Stimulated activated effector memory CD8-positive, alpha-beta T cell treated with anti-CD3 and anti-CD28 coated beads, Interleukin-12 subunit alpha, Interleukin-12 subunit beta, amount 100 ng/mL, for 72 hours (primary cell): ENCODE data around the gene PTPN11.
A peak's percentile ranks its signal among the peaks of the same experiment; 100 is the strongest.
"Not testable (repeated sequence)": the region's sequence is repeated elsewhere in the genome, so short reads cannot be mapped to it uniquely, and the experiment has no call there.

Experiments used
- ATAC-seq: fragments of 150-1000 bp; cut with Tn5 transposase; 2 replicates; pipeline ENCODE4 v1.10.0; 2021
- DNase-seq, 2 donors: peaks; one replicate each; pipeline ENCODE4 v3.0.0; 2021 to 2022; ENCODE audit warnings: low spot score in 2 of 2
- H3K27ac Mint-ChIP-seq: one replicate; pipeline ENCODE4 v1.8.0; 2022; ENCODE audit warnings: mild to moderate bottlenecking, mixed read lengths
- H3K36me3 Mint-ChIP-seq: one replicate; pipeline ENCODE4 v1.8.0; 2022; ENCODE audit warnings: mild to moderate bottlenecking, mixed read lengths
- H3K4me1 Mint-ChIP-seq: one replicate; pipeline ENCODE4 v1.8.0; 2022; ENCODE audit warnings: mixed read lengths
- H3K4me3 Mint-ChIP-seq: one replicate; pipeline ENCODE4 v1.8.0; 2022; ENCODE audit warnings: mild to moderate bottlenecking, mixed read lengths
- H3K9me3 Mint-ChIP-seq: one replicate; pipeline ENCODE4 v1.8.0; 2022; ENCODE audit warnings: mixed read lengths

PTPN11 gene

DNA sequence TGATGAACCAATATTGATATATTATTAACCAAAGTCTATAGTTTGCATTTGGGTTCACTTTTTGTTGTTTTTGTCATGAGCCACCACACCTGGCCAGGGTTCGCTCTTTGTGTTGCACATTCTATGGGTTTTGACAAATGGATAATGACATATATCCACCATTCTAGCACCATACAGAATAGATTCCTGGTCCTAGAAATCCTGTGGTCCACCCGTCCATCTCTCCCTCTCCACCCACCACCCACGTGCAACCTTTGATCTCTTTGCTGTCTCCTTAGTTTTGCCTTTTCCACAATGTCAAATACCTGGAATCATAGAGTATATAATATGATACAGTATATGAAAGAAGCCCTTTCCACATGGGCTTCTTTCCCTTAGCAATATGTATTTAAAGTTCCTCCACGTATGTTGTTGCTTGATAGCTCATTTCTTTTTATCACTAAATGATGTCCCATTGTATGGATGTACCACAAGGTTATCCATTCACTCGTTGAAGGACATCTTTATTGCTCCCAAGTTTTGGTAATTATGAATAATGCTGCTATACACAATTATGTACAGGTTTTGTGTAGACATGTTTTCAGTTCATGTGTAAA lies 16.7 kb upstream of the PTPN11 start:
- ATAC-seq (no peak), DNase-seq (no peak)
- H3K4me3 Mint-ChIP-seq, result no peak overlapping the region
- peaks cover 7% of the 10 kb centered on the region for H3K4me1 Mint-ChIP-seq
- H3K36me3 Mint-ChIP-seq, result peaks cover 47% of the 10 kb centered on the region
- H3K27ac Mint-ChIP-seq, result no peak overlapping the region
- no peaks in the 10 kb centered on the region for H3K9me3 Mint-ChIP-seq

DNA sequence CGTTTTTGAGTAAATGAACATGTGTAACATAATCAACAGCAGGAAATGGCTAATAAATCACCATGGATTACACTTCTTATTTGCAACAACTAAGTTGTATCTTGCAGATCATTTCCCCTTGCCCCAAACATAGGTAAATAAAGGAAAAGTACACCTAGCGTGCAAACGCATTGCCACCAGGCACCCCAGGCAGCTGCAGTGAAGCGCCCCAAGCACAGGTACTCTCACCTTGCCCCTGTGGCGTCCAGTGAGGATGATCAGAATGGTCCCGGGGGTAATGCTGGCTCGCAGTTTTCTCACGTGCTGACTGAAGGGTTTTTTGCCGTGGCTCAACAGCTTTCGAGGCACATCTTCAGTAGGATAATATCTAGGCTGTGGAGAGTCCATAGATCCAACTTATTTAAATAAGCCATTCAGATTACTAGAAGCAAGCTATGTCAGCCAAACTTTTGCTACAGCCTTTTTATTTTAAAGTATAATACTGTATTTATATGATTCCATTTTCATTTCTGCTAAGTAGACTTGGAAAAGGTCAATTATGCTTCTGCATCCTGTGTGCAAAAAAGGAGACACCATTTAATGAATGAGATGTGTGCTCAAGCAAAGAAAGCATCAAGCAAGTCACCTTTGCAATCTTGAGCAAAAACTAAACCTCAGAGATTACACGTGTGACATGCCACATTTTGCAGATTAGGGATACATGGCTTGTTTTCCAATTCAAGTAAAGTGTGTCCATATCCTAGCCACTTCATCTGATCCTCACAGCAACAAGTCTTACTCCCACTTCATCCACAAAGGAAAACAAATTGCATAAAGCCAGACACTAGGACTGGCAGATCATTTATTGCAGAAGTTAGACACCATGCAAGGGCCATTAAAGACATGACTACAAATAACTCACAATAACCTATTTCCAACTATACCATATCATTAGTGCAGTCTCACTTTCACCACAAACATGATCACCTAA lies 11.9 kb upstream of the PTPN11 start:
- Mint-ChIP-seq H3K4me3 (peak overlapping the region; percentile 99), H3K27ac (peak overlapping the region; percentile 100), H3K4me1 (peaks cover 37% of the 10 kb centered on the region), H3K9me3 (no peaks in the 10 kb centered on the region), H3K36me3 (peaks cover 74% of the 10 kb centered on the region)
- no peak for DNase-seq
- no peak for ATAC-seq

DNA sequence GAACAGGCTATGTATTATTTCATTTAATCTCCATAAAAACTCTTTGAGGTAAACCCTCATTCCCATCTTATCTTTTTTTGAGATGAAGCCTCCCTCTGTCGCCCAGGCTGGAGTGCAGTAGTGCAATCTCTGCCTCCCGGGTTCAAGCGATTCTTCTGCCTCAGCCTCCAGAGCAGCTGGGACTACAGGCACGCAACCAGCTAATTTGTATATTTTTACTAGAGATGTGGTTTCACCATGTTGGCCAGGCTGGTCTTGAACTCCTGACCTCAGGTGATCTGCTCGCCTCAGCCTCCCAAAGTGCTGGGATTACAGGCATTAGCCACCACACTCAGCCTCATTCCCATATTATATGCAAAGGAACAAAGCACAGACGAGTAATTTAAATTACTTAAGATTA lies 11.1 kb upstream of the PTPN11 start:
- ATAC-seq, H3K9me3 Mint-ChIP-seq, DNase-seq: not testable (repeated sequence)
- Mint-ChIP-seq H3K27ac (peak overlapping the region; percentile 100), H3K36me3 (peaks cover 71% of the 10 kb centered on the region), H3K4me1 (peaks cover 37% of the 10 kb centered on the region), H3K4me3 (peak overlapping the region; percentile 99)

DNA sequence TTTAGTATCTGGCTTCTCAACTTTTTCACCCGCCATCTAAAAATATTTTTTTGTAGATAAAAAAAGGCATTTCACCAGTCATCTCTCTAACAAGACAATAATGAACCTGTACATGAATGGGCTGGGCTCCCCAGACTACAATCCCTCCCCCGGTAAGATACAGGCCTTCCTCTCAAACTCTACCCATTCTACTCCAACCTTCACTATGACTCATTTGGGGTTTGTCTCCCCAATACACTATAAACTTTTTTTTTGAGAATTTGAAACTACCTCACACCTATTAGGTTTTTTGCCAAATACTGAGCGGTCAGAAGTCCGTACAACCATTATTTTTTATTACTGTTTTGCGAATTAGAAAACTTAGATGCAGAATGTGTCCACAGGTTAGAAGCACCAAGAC lies 10.1 kb upstream of the PTPN11 start:
- Mint-ChIP-seq H3K9me3 (no peaks in the 10 kb centered on the region), H3K36me3 (peaks cover 61% of the 10 kb centered on the region), H3K4me3 (peak overlapping the region; percentile 99), H3K27ac (peak overlapping the region; percentile 100), H3K4me1 (peaks cover 37% of the 10 kb centered on the region)
- DNase-seq (no peak), ATAC-seq (peak; percentile 62)

DNA sequence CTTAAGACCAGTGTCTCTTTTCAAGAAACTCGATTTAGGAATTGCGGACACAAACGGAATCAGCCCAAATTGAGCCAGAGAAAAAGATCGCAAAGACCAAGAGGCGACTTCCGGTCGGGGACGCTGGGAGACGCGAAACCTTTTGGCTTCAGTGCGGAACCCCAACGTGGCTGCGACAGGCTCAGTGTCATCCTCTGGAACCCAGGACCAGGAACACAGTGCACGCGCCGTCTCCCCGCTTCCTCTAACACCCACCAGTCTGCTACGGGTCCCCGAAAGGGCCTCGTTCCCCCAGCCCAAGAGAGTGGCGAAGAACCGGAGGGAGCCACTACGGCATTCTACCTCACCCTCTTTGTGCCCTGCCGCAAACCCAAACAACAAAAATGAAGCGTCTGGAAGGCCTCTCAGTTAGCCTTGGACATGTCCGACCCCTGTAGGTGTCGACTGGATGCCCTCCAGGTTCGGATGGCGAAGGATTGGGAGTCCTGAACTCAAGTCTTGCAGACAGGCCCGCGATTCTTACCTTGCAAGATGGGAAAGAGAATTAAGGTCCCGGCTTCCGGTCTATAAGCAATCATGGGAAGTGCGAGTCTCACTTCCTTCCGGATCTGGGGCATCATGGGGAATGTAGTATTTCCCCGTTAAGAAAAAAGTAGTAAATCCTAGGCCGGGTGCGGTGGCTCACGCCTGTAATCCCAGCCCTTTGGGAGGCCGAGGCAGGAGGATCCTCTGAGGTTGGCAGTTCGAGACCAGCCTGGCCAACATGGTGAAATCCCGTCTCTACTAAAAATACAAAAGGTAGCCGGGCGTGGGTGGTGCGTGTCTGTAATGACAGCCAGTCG lies 9.5 kb upstream of the PTPN11 start, which contains the start of gene RPL6:
Gene RPL6 (minus strand): TSS at position 542 of the 842 bp plus-strand sequence. CDS start 949 bp downstream, outside the sequence.
- ATAC-seq (peak; percentile 94), DNase-seq (peak; percentile 56 to 89)
- Mint-ChIP-seq H3K36me3 (peaks cover 55% of the 10 kb centered on the region), H3K4me3 (peak within 1 kb of the TSS; percentile 99), H3K4me1 (peaks cover 37% of the 10 kb centered on the region), H3K9me3 (no peaks in the 10 kb centered on the region), H3K27ac (peak within 1 kb of the TSS; percentile 100)

DNA sequence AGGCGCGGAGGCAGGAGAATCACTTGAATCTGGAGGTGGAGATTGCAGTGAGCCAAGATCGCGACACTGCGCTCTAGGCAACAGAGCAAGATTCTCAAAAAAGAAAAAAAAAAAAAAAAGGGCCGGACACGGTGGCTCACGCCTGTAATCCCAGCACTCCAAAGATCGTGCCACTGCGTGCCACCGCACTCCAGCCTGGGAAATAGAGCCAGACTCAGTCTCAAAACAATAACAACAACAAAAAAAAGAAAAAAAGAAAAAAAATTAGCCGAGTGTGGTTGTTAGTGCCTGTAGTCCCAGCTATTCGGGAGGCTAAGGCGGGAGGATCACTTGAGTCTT lies 8.9 kb upstream of the PTPN11 start:
- Mint-ChIP-seq H3K36me3 (peaks cover 49% of the 10 kb centered on the region), H3K9me3 (no peaks in the 10 kb centered on the region), H3K4me3 (peak overlapping the region; percentile 99), H3K27ac (peak overlapping the region; percentile 100), H3K4me1 (peaks cover 37% of the 10 kb centered on the region)
- DNase-seq (no peak), ATAC-seq (no peak)

DNA sequence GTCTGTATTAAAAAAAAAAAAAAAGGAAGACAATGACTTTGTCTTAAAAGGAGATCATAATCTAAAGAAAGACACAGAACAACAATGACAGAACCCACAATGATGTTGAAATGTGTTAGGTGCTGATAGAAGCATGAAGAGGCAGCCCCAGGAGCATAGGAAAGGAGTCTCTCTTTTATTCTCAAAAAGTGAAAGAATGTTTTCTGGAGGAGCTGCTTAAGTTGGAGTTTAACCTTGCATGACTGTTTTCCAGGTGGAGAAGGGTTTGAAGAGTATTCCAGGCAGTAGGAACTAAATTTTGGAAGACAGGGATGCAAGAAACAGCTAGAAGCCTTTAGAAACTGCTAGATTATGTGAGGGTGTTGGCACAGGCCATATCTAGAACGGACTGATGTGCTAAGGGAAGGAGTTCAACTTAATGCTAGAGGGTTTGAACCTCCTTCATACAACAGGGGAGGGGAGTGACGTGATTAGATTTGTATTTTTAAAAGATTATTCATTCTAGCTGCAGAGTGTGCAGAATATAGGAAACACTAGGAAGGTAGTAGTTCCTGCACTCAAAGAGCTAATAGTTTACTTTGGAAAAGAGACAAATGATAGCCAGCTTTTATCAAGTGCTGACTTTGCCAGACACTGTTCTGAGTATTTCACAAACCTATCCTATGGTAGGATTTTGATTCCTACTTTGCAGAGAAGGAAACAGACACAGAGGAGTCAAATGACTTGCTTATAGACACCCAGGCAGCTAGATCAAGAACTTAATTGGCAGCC lies 4.7 kb upstream of the PTPN11 start:
- DNase-seq, result no peak
- Mint-ChIP-seq H3K27ac (no peak overlapping the region), H3K9me3 (no peaks in the 10 kb centered on the region), H3K4me1 (peaks cover 16% of the 10 kb centered on the region), H3K4me3 (no peak overlapping the region), H3K36me3 (peaks cover 14% of the 10 kb centered on the region)
- ATAC-seq, result no peak

DNA sequence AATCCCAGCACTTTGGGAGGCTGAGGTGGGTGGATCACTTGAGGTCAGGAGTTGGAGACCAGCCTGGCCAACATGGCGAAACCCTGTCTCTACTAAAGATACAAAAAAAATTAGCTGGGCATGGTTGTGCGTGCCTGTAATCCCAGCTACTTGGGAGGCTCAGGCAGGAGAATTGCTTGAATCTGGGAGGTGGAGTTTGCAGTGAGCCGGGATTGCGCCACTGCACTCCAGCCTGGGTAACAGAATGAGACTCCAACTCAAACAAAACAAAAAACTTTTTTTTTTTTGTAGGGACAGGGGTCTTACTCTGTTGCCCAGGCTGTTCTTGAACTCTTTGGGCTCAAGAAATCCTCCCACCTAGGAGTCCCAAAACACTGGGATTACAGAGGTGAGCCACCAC lies 3.3 kb upstream of the PTPN11 start:
- not testable (repeated sequence) for H3K27ac Mint-ChIP-seq, H3K4me3 Mint-ChIP-seq, ATAC-seq, DNase-seq, H3K9me3 Mint-ChIP-seq
- peaks cover 19% of the 10 kb centered on the region for H3K4me1 Mint-ChIP-seq
- peaks cover 19% of the 10 kb centered on the region for H3K36me3 Mint-ChIP-seq

DNA sequence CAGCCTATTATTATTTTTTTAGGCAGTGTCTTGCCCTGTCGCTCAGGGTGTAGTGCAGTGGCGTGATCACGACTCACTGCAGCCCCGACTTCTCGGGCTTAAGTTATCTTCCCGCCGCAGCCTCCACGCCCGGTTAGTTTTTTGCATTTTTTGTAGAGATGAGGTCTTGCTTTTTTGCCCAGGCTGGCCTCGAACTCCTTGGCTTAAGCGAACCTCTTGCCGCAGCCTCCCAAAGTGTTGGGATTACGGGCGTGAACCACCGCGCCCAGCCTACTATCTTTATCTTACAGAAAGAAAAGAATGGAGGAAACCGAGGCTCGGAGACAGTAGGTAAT lies 507 bp upstream of the PTPN11 start:
- peaks cover 40% of the 10 kb centered on the region for H3K4me1 Mint-ChIP-seq
- H3K36me3 Mint-ChIP-seq, result peaks cover 43% of the 10 kb centered on the region
- H3K27ac Mint-ChIP-seq, result peak overlapping the region; percentile 97
- H3K9me3 Mint-ChIP-seq, result no peaks in the 10 kb centered on the region
- no peak for DNase-seq
- H3K4me3 Mint-ChIP-seq, result peak overlapping the region; percentile 94
- peak; percentile 0 for ATAC-seq

DNA sequence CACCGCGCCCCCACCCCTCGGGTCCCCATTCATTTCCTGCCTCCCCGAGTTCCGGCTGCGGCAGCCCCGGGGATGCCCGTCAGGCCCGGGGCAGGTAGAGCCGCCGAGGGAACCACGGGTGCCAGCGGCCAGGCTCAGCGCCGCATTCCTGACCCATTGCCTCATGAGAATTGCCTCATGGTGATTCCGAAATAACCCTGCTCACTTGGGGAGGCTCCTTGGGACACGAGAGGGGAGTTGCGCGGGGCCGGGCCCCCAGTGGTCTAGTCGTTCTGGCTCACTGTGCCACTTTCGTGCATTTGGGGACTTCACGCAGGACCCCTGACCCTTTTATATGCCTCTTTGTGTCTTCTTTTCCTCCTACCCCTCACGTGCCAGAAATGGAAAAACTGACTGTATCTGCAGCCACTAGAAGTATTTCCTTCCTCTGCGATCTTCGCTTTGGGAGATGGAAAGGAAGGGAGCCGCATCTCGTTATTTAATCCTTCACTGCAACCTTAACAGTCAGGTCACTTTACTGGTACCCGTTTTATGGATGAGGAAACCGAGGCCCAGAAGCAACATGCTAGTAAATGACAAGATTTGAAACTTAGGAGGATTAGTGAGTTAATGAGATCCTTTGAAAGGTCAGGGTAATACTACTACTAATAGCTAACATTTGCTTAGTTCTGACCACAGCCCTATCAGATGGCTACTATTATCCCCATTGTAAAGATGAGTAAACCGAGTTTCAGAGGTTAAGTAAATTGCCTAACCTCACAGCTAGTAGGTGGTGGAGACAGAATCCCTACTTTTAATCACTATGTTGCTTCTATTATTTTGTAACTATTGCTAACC lies 768 bp downstream of the PTPN11 start:
- H3K4me1 Mint-ChIP-seq, result peaks cover 49% of the 10 kb centered on the region
- peak overlapping the region; percentile 94 for H3K4me3 Mint-ChIP-seq

DNA sequence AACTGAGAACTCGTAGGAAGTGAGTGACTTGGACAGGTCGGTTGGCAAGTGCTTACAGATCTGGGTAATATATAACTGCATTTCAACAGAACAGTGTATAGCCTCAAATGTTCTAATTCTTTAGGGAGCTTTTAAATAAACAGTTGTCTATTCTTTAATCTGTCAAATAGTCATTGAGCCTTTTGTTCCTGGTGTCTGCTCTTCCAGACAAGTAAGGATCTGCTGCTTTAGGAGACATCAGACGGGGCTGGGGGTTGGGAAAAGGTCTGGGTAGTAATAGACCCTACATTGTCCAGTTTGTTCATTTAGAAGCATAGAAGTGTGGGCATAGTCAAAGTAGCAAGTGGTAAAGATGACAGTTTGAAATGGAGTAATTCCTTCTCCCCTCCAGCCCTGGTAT lies 2.0 kb downstream of the PTPN11 start:
- Mint-ChIP-seq H3K9me3 (no peaks in the 10 kb centered on the region), H3K4me3 (peak overlapping the region; percentile 94), H3K36me3 (peaks cover 53% of the 10 kb centered on the region), H3K4me1 (peaks cover 49% of the 10 kb centered on the region), H3K27ac (peak overlapping the region; percentile 97)
- DNase-seq, result no peak
- ATAC-seq, result no peak

More for the DNA sequence above, 768 bp downstream of the PTPN11 start:
- Mint-ChIP-seq H3K36me3 (peaks cover 45% of the 10 kb centered on the region), H3K27ac (peak overlapping the region; percentile 97), H3K9me3 (no peaks in the 10 kb centered on the region)
- DNase-seq (no peak), ATAC-seq (peak; percentile 68)

DNA sequence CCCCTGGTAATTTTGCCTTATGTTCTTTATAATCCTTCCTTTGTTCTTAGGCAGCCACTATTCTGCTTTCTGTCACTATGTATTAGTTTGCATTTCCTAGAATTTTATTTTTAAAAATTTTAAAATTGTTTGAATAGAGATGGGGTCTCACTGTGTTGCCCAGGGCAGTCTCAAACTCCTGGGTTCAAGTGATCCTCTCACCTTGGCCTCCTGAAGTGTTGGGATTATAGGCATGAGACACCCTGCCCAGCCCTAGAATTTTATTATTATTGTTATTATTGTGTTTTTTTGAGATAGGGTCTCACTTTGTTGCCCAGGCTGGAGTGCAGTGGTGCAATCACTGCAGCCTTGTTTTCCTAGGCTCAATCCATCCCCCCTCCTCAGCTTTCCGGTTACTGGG lies 2.6 kb downstream of the PTPN11 start:
- Mint-ChIP-seq H3K9me3 (no peaks in the 10 kb centered on the region), H3K4me3 (no peak overlapping the region), H3K4me1 (peaks cover 49% of the 10 kb centered on the region), H3K27ac (no peak overlapping the region), H3K36me3 (peaks cover 60% of the 10 kb centered on the region)
- no peak for ATAC-seq
- DNase-seq, result no peak

DNA sequence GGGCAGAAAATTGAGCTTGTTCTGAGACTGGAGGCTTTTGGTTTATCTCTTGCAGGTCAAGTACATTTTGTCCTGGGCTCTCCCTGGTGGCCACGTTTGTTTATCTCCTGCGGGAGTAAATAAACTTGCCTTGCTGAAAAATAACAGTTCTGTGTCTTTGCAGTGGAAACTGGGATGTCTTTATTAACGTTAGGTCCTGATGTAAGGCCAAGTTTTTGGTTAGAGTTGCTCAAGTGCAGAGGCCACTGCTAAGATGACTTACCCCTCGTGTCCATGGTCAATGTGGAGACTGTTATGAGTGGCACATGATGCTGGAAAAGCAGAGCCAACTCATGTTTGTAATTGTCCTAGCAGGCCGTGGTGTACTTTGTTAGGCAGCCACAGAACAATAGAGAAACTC lies 3.8 kb downstream of the PTPN11 start:
- Mint-ChIP-seq H3K4me1 (peaks cover 49% of the 10 kb centered on the region), H3K4me3 (no peak overlapping the region), H3K36me3 (peaks cover 67% of the 10 kb centered on the region), H3K27ac (peak overlapping the region; percentile 11), H3K9me3 (no peaks in the 10 kb centered on the region)
- DNase-seq, result no peak
- ATAC-seq, result no peak

DNA sequence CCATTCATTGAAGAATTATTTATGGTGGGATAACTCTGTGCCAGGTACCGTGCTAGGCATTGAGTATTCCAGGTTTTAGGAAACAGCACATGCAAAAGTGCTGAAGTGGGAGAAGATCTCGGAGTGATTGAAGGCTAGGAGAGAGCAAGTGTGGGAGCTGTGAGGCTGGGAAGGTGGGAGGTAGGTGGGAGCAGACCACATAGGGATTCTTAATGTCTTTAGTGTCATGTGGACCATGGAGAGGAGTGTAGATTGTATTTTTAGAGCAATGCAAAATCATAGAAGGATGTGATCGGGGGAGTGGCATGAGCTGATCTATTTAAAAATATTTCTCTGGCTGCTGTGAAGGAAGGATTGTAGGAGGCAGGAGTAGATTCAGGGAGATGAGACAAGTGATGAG lies 5.4 kb downstream of the PTPN11 start:
- Mint-ChIP-seq H3K9me3 (no peaks in the 10 kb centered on the region), H3K4me3 (no peak overlapping the region), H3K36me3 (peaks cover 60% of the 10 kb centered on the region), H3K4me1 (peaks cover 51% of the 10 kb centered on the region), H3K27ac (peak overlapping the region; percentile 2)
- DNase-seq (no peak), ATAC-seq (no peak)
